Activated CD4-positive, alpha-beta T cell treated with anti-CD3 and anti-CD28 coated beads for 36 hours (primary cell): ENCODE data around the gene SLC24A3. TPM values are rescaled to one million over a fixed set of nuclear protein-coding genes. Genes with fewer than 3 reads are reported as not detected.

Experiments used
- ATAC-seq: fragments of 200-7000 bp; cut with Tn5 transposase; one replicate; pipeline ENCODE4 v1.10.0; 2021; ENCODE audit warnings: mild to moderate bottlenecking, moderate library complexity
- CTCF ChIA-PET: fragments of 350-600 bp; sonication (Branson Sonifier 250); formaldehyde crosslinking; loops from one replicate; lab custom pipeline; 2021; ENCODE audit warnings: antibody characterized with exemption; lab: Charles Lee
- POLR2A ChIA-PET: fragments of 350-600 bp; sonication (Branson Sonifier 250); formaldehyde crosslinking; loops from one replicate; lab custom pipeline; 2021; ENCODE audit warnings: antibody characterized with exemption, inconsistent platforms; lab: Charles Lee
- DNase-seq: peaks from one replicate; pipeline ENCODE4 v3.0.0-alpha.2; 2020
- H3K27ac Mint-ChIP-seq: one replicate; pipeline ENCODE4 v1.8.0; 2021; ENCODE audit warnings: mixed read lengths
- H3K27me3 Mint-ChIP-seq: one replicate; pipeline ENCODE4 v1.8.0; 2021; ENCODE audit warnings: mixed read lengths
- H3K36me3 Mint-ChIP-seq: one replicate; pipeline ENCODE4 v1.8.0; 2021; ENCODE audit warnings: low read depth, mixed read lengths
- H3K4me1 Mint-ChIP-seq: one replicate; pipeline ENCODE4 v1.8.0; 2021; ENCODE audit warnings: mixed read lengths
- H3K4me3 Mint-ChIP-seq: one replicate; pipeline ENCODE4 v1.8.0; 2021; ENCODE audit warnings: mild to moderate bottlenecking, moderate library complexity, mixed read lengths
- H3K9me3 Mint-ChIP-seq: one replicate; pipeline ENCODE4 v1.8.0; 2021; ENCODE audit warnings: low read depth, mixed read lengths
- intact Hi-C, 2 experiments: fragments of 100-400 bp; cut with DNase I in 1 of 2; cut with micrococcal nuclease in 1 of 2; formaldehyde crosslinking; loops; one replicate each; pipeline versions ENCODE4 v1.14.2 to v1.15.1; 2022 to 2024; cut with DNase I, micrococcal nuclease
- total RNA-seq, 2 experiments: library from RNA; stranded (reverse); gene quantifications; one replicate each; pipeline ENCODE4 v1.2.3, GENCODE V29; 2021

Gene SLC24A3
- total RNA-seq, 2 experiments from 2014 or later: not detected

DNA sequence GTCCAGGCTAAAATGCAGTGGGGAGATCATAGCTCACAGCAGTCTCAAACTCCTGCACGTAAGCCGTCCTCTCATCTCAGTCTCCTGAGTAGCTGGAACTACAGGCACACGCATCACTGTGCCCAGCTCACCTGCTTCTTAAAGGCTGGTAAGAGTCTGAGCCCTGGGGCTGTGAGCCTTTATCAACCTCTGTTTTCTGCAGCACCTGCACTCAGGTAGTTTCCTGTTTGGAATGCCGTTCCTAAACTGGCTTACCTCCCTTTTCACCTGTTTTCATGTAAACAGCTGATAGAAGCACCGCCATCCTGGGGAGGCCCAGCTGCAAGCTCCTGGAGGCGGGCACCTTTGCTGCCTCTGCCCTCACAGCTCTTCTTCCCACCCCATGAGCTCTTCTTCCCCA, 45.4 kb downstream of the SLC24A3 start:
- intact Hi-C loops: no loop called here
- ATAC-seq (no peak), DNase-seq (no peak)
- CTCF ChIA-PET: no interaction called here
- Mint-ChIP-seq H3K27ac (no peak overlapping the region), H3K9me3 (no peaks in the 10 kb centered on the region), H3K27me3 (peaks cover 2% of the 10 kb centered on the region), H3K4me1 (no peaks in the 10 kb centered on the region), H3K4me3 (no peak overlapping the region), H3K36me3 (no peaks in the 10 kb centered on the region)
- POLR2A ChIA-PET: no interaction called here

DNA sequence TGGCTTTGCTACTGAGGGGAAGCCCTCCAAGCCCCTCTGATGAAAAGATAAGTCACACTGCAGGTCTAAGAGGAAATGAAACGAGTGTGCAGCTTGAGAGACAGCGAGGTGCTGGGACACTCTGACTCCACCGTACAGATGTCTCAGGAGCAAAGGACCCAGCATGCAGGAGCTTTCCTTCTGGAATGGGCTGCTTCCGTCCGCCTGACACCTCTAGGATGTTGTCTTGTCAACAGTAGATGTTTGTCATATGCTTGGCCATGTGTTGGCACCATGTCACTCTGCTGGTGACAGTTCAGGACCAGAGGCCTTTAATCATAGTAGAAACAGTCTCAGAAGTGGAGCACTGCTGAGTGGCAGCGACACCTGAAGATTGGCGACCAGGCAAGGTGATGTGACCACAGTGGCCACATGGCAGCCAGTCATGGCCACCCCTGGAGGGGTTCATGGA, 46.7 kb downstream of the SLC24A3 start:
- Mint-ChIP-seq H3K27ac (no peak overlapping the region), H3K4me1 (no peaks in the 10 kb centered on the region), H3K27me3 (no peaks in the 10 kb centered on the region), H3K9me3 (no peaks in the 10 kb centered on the region), H3K4me3 (no peak overlapping the region), H3K36me3 (no peaks in the 10 kb centered on the region)
- intact Hi-C loops: no loop called here
- no peak for DNase-seq
- no peak for ATAC-seq
- ChIA-PET POLR2A (no interaction called here), CTCF (no interaction called here)

DNA sequence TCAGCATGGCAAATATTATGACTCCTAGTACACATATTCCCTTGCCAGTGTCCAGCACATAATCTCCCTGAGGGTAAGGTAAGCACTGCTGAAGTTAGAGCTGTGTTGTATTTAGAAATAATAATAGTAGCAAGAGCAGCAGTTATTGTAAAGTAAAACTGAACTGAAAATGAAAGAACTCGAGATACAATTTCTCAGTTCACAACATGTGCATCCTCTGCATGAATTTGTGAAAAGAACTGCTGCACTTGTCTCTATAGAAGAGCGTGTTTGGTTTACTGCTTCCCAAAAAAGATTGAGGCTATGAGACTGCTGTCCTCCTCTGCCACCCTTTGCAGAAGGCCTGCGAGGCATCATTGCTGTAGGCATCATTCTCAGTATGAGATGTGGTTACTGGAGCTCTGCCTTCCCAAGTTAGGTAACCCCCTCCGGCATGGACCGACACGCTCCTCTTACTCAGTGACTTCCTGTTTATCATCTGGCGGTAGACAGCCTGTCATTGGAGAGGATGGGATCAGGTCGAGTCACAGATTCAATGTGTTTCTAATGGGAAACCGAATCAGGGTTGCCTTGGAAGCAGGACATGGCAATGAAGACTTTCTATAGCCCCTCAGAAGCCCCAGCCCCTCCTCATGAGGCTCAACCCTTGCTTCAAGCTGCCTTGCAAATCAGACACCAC, 48.1 kb downstream of the SLC24A3 start:
- ChIA-PET CTCF (no interaction called here), POLR2A (no interaction called here)
- DNase-seq (no peak), ATAC-seq (no peak)
- Mint-ChIP-seq H3K27ac (no peak overlapping the region), H3K4me3 (no peak overlapping the region), H3K27me3 (no peaks in the 10 kb centered on the region), H3K4me1 (no peaks in the 10 kb centered on the region), H3K36me3 (no peaks in the 10 kb centered on the region), H3K9me3 (no peaks in the 10 kb centered on the region)
- intact Hi-C loops: no loop called here

GRCh38 chr20:19264191-19264590, 51.7 kb downstream of the SLC24A3 start:
- Mint-ChIP-seq H3K4me3 (no peak overlapping the region), H3K9me3 (no peaks in the 10 kb centered on the region), H3K27me3 (no peaks in the 10 kb centered on the region), H3K36me3 (no peaks in the 10 kb centered on the region), H3K4me1 (no peaks in the 10 kb centered on the region), H3K27ac (no peak overlapping the region)
- ChIA-PET CTCF (no interaction called here), POLR2A (no interaction called here)
- ATAC-seq (no peak), DNase-seq (no peak)
- intact Hi-C loops: no loop called here

DNA sequence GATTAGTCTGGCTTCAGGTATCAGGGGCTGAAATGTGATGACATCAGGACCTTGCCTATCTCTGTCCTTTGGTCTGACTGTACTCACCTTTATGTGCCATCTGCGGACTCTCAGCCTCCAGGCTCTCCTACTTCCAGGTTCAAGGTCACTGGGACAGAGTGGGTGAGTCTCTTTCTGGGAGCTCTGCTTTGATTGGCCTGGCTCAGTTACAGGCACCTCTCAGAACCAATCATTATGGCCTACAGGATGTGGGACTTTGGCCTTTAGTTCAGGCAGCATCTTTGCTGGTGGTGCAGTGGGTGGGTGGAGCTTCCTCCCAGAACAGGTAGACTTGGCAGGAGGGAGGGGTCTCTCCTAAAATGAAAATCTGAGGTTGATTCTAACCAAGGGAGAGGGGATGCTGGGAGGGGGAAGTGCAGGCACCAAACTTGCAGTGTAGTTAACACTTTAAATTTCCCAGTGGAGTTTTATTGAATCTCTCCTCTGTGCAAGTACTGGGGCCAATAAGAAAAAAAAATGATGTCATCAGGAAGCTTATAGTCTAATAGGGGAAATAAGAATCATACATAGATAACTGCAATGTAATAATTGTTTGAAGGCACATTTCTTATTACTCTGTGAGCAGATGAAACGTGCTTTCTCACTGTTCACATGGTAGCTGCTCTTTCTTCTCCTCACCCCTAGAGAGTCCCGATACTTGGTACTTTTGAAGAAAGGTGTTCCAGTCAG, 53.4 kb downstream of the SLC24A3 start:
- Mint-ChIP-seq H3K4me1 (no peaks in the 10 kb centered on the region), H3K27ac (no peak overlapping the region), H3K4me3 (no peak overlapping the region), H3K27me3 (no peaks in the 10 kb centered on the region), H3K36me3 (no peaks in the 10 kb centered on the region), H3K9me3 (no peaks in the 10 kb centered on the region)
- ATAC-seq (no peak), DNase-seq (no peak)
- ChIA-PET POLR2A (no interaction called here), CTCF (interaction anchor here (0.6 kb wide), 1 partner anchor 112 kb away, joined by 3 read pairs; no protein-coding TSS in a partner anchor)
- intact Hi-C loops: no loop called here

DNA sequence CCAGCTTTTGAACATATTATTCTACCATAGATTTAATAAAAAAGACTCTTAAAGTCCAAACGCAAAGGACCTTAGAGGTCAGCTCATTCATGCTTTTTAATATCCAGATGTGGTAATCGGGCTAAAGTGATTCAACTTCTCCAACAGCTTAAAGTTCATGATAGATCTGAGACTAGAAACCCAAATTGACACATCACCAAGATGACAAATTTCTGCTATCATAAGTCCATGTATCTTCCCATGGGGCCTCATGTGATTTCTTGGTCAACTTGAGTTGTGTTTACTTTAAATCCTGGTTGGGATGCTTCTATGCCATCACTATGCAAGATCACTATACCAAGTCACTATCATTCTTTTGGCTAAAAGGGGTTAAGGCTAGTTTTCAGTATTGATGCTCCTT, 56.0 kb downstream of the SLC24A3 start:
- intact Hi-C loops: no loop called here
- Mint-ChIP-seq H3K36me3 (no peaks in the 10 kb centered on the region), H3K27ac (no peak overlapping the region), H3K4me1 (no peaks in the 10 kb centered on the region), H3K9me3 (no peaks in the 10 kb centered on the region), H3K27me3 (no peaks in the 10 kb centered on the region), H3K4me3 (no peak overlapping the region)
- ChIA-PET CTCF (no interaction called here), POLR2A (no interaction called here)
- ATAC-seq: no peak
- DNase-seq: no peak

GRCh38 chr20:19269737-19270340, 57.4 kb downstream of the SLC24A3 start:
- Mint-ChIP-seq H3K9me3 (no peaks in the 10 kb centered on the region), H3K36me3 (no peaks in the 10 kb centered on the region), H3K27ac (no peak overlapping the region), H3K27me3 (no peaks in the 10 kb centered on the region), H3K4me3 (no peak overlapping the region), H3K4me1 (no peaks in the 10 kb centered on the region)
- no peak for DNase-seq
- intact Hi-C loops: no loop called here
- ChIA-PET CTCF (no interaction called here), POLR2A (no interaction called here)
- no peak for ATAC-seq

GRCh38 chr20:19271879-19272651, 59.6 kb downstream of the SLC24A3 start:
- intact Hi-C loops: no loop called here
- Mint-ChIP-seq H3K4me3 (no peak overlapping the region), H3K27ac (no peak overlapping the region), H3K27me3 (no peaks in the 10 kb centered on the region), H3K4me1 (no peaks in the 10 kb centered on the region), H3K9me3 (no peaks in the 10 kb centered on the region), H3K36me3 (no peaks in the 10 kb centered on the region)
- no peak for ATAC-seq
- ChIA-PET CTCF (no interaction called here), POLR2A (no interaction called here)
- DNase-seq: no peak

DNA sequence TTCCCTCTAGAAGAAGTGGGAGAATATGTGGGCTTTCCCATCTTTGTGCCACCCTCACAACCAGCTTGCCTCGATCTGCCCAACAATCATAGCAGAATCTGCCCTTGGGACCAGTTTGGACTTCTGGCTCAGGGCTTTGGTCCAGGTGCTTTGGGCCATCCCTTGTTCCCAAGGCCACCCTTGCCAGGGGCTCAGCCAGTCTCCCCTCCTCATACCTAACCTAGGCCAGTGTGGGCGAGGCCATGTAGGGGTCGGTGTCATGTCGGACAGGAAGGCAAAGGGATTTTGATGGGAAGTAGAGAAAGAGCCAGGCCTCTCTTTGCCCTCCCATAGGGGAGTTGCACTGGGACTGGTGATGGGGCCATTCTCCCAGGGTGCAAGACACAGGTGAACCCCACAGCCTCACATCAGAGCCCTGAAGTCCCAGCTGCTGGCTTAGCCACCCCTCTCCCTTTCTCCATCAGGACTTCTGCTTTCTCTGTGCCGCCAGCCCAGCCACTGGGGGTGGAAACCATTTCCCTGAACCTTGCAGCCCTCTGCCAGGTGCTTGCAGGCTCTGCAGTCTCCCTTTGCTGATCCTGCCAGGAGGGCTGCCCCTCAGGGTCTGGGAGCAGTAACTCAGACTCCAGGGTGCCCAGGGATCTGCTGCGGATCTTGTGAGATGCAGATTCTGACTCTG, 60.7 kb downstream of the SLC24A3 start:
- Mint-ChIP-seq H3K27ac (no peak overlapping the region), H3K36me3 (no peaks in the 10 kb centered on the region), H3K4me1 (no peaks in the 10 kb centered on the region), H3K9me3 (no peaks in the 10 kb centered on the region), H3K4me3 (no peak overlapping the region), H3K27me3 (no peaks in the 10 kb centered on the region)
- ChIA-PET CTCF (interaction anchor here (0.6 kb wide), 1 partner anchor 481 kb away, joined by 3 read pairs; no protein-coding TSS in a partner anchor), POLR2A (no interaction called here)
- DNase-seq (no peak), ATAC-seq (no peak)
- intact Hi-C loops: no loop called here

DNA sequence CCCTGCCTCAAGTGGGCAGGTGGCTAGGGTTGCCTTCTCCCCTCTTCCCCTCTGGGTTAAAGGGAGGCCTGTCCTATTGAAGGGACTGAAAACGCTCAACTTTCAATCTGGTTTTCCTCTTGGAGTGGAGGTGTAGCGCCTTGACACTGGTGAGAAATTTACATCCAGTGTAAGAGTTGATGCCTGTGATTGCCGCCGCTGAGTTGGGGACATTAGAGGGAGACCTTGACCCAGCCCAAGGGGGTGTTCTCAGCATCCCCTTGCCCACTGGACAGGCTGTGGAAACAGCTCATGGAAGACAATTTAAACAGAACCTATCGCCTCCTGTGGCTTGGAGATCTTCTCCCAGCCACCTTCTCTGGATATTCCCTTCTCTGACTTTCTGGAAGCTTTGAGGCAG, 61.6 kb downstream of the SLC24A3 start:
- Mint-ChIP-seq H3K27ac (no peak overlapping the region), H3K4me3 (no peak overlapping the region), H3K27me3 (no peaks in the 10 kb centered on the region), H3K4me1 (no peaks in the 10 kb centered on the region), H3K9me3 (no peaks in the 10 kb centered on the region), H3K36me3 (no peaks in the 10 kb centered on the region)
- ChIA-PET POLR2A (no interaction called here), CTCF (no interaction called here)
- ATAC-seq: no peak
- no peak for DNase-seq
- intact Hi-C loops: no loop called here

DNA sequence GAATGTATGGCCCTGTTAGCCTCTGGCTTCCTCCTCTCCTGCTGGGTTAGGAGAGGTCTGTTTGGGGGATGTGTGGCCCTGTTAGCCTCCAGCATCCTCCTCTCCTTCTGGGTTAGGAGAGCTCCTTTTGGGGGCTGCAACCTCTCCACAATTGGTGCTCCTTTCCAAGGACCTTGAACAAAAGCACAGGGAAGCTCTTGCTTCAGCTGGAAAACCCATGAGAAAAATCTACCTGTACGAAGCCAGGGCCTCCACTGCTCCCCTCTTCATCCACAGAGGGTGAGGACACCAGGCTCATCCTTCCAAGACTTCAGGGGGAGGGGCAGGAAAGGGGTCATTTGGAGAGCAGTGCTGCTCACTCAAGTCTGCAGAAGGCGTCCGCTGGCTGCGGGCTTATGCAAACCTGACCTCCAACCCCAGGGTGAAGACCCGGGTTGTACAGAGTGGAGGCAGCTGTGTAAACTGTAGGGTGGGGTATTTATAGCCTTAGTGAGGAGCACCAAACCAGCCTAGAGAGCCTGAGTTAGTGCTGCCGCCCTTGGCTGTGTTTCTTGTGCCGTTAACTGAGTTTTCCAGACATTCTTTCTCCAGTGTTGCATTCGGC, 62.1 kb downstream of the SLC24A3 start:
- POLR2A ChIA-PET: no interaction called here
- H3K27me3 Mint-ChIP-seq: no peaks in the 10 kb centered on the region
- no peaks in the 10 kb centered on the region for H3K36me3 Mint-ChIP-seq
- no peaks in the 10 kb centered on the region for H3K4me1 Mint-ChIP-seq
- no peaks in the 10 kb centered on the region for H3K9me3 Mint-ChIP-seq
- intact Hi-C loops: no loop called here
- DNase-seq (no peak), ATAC-seq (no peak)
- H3K27ac Mint-ChIP-seq: no peak overlapping the region
- CTCF ChIA-PET: no interaction called here
- no peak overlapping the region for H3K4me3 Mint-ChIP-seq
